HepG2 (cell line): ENCODE data around the gene RNPEPL1. TPM values are rescaled to one million over a fixed set of nuclear protein-coding genes. Genes with fewer than 3 reads are reported as not detected.
A peak's percentile ranks its signal among the peaks of the same experiment; 100 is the strongest.

ENCODE experiments used
- ATRX ChIP-seq: sonication (generic); formaldehyde crosslinking; IDR thresholded peaks from 2 replicates; pipeline ENCODE4 v1.4.0; 2020; ENCODE audit warnings: missing genetic modification reagents, borderline replicate concordance
- FOXM1 ChIP-seq: sonication (generic); formaldehyde crosslinking; IDR thresholded peaks from 2 replicates; pipeline ENCODE4 v1.5.0; 2020; ENCODE audit warnings: missing genetic modification reagents
- KDM2A ChIP-seq: sonication (generic); formaldehyde crosslinking; IDR thresholded peaks from 2 replicates; pipeline ENCODE4 v1.4.0; 2020; ENCODE audit warnings: low read depth, missing genetic modification reagents, borderline replicate concordance
- NRL ChIP-seq: sonication (generic); formaldehyde crosslinking; IDR thresholded peaks from 2 replicates; pipeline ENCODE4 v1.5.0; 2020; ENCODE audit warnings: missing genetic modification reagents, mild to moderate bottlenecking, moderate library complexity, borderline replicate concordance
- PHF21A ChIP-seq: sonication (generic); formaldehyde crosslinking; IDR thresholded peaks from 2 replicates; pipeline ENCODE4 v1.5.0; 2020; ENCODE audit warnings: mild to moderate bottlenecking, missing genetic modification reagents
- PRDM10 ChIP-seq: sonication (generic); formaldehyde crosslinking; IDR thresholded peaks from 2 replicates; pipeline ENCODE4 v1.4.0; 2020; ENCODE audit warnings: low read depth, missing genetic modification reagents
- TOPORS ChIP-seq: sonication (generic); formaldehyde crosslinking; IDR thresholded peaks from 2 replicates; pipeline ENCODE4 v1.8.0; 2023; ENCODE audit warnings: mild to moderate bottlenecking, missing genetic modification reagents
- TRAFD1 ChIP-seq: sonication (generic); formaldehyde crosslinking; IDR thresholded peaks from 2 replicates; pipeline ENCODE4 v1.5.1; 2020; ENCODE audit warnings: missing genetic modification reagents, mild to moderate bottlenecking, borderline replicate concordance
- ZHX1 ChIP-seq: sonication (generic); formaldehyde crosslinking; IDR thresholded peaks from 2 replicates; pipeline ENCODE4 v1.8.1; 2022; ENCODE audit warnings: low read depth, mild to moderate bottlenecking, missing genetic modification reagents
- ZNF644 ChIP-seq: IDR thresholded peaks from 2 replicates; pipeline ENCODE4 v1.6.1; 2016; ENCODE audit warnings: low read depth
- ZNF768 ChIP-seq: sonication (generic); formaldehyde crosslinking; IDR thresholded peaks from 2 replicates; pipeline ENCODE4 v1.4.0; 2020; ENCODE audit warnings: missing genetic modification reagents
- polyA plus RNA-seq, 8 experiments: library from polyadenylated mRNA; depleted of rRNA in 3 of 8; stranded (reverse) in 7 of 8; unstranded in 1 of 8; fragments of >200 nt; fragmentation: Illumina TruSeq in 4 of 8; extraction: Trizol in 4 of 8; gene quantifications; 2 replicates each; pipeline versions ENCODE4 v1.2.1 to v1.2.3, GENCODE V29; 2011 to 2016; ENCODE audit warnings: low read depth in 4 of 8, missing spikeins in 1 of 8, mixed read lengths in 1 of 8; ENCODE audit not compliant: insufficient read depth in 1 of 8
- total RNA-seq, 5 experiments: library from RNA; depleted of rRNA; stranded (reverse); fragments of >200 nt; fragmentation: Illumina TruSeq; extraction: Trizol; gene quantifications; 2 replicates each; pipeline ENCODE4 v1.2.3, GENCODE V29; 2016; ENCODE audit warnings: low read depth in 1 of 5
- TF ChIP-seq, protein P1 (sequence below): sonication (generic); formaldehyde crosslinking; IDR thresholded peaks from 2 replicates; pipeline ENCODE4 v1.5.1; 2020; ENCODE audit warnings: mild to moderate bottlenecking, missing genetic modification reagents, moderate library complexity
- TF ChIP-seq, protein P2 (sequence below): sonication (generic); formaldehyde crosslinking; IDR thresholded peaks from 2 replicates; pipeline ENCODE4 v1.4.0; 2020; ENCODE audit warnings: missing genetic modification reagents

RNPEPL1 gene
- total and polyA plus RNA-seq, 2 of the 13 experiments (the other 11 are each of a cell fraction or from before 2014, with no cell fraction given) = 13.0 to 18.0 TPM

- TF ChIP-seq PHF21A (CRISPR knock-in tag) = peak; percentile 80
- TF ChIP-seq FOXM1 (CRISPR knock-in tag) = 0 out of 2 replicates have a peak, but pooled peaks have one; percentile 11
- peak; percentile 16; the same call in 1 of the 2 replicates for TF ChIP-seq NRL
- TF ChIP-seq, protein P1, sequence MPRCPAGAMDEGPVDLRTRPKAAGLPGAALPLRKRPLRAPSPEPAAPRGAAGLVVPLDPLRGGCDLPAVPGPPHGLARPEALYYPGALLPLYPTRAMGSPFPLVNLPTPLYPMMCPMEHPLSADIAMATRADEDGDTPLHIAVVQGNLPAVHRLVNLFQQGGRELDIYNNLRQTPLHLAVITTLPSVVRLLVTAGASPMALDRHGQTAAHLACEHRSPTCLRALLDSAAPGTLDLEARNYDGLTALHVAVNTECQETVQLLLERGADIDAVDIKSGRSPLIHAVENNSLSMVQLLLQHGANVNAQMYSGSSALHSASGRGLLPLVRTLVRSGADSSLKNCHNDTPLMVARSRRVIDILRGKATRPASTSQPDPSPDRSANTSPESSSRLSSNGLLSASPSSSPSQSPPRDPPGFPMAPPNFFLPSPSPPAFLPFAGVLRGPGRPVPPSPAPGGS (CRISPR knock-in tag) = 0 out of 2 replicates have a peak, but pooled peaks have one; percentile 17
- TF ChIP-seq ZHX1 (CRISPR knock-in tag) = peak; percentile 67
- TF ChIP-seq ATRX (CRISPR knock-in tag) = no peak
- TF ChIP-seq PRDM10 = peak; percentile 80
- TF ChIP-seq ZNF768 (CRISPR knock-in tag) = peak; percentile 62; the same call in 1 of the 2 replicates
- peak; percentile 60; the same call in 1 of the 2 replicates for TF ChIP-seq TRAFD1 (CRISPR knock-in tag)
- no peak; the same call in 1 of the 2 replicates for TF ChIP-seq TOPORS (CRISPR knock-in tag)
- TF ChIP-seq ZNF644 (CRISPR knock-in tag) = no peak
- peak; percentile 89 for TF ChIP-seq KDM2A (CRISPR knock-in tag)
- TF ChIP-seq, protein P2, sequence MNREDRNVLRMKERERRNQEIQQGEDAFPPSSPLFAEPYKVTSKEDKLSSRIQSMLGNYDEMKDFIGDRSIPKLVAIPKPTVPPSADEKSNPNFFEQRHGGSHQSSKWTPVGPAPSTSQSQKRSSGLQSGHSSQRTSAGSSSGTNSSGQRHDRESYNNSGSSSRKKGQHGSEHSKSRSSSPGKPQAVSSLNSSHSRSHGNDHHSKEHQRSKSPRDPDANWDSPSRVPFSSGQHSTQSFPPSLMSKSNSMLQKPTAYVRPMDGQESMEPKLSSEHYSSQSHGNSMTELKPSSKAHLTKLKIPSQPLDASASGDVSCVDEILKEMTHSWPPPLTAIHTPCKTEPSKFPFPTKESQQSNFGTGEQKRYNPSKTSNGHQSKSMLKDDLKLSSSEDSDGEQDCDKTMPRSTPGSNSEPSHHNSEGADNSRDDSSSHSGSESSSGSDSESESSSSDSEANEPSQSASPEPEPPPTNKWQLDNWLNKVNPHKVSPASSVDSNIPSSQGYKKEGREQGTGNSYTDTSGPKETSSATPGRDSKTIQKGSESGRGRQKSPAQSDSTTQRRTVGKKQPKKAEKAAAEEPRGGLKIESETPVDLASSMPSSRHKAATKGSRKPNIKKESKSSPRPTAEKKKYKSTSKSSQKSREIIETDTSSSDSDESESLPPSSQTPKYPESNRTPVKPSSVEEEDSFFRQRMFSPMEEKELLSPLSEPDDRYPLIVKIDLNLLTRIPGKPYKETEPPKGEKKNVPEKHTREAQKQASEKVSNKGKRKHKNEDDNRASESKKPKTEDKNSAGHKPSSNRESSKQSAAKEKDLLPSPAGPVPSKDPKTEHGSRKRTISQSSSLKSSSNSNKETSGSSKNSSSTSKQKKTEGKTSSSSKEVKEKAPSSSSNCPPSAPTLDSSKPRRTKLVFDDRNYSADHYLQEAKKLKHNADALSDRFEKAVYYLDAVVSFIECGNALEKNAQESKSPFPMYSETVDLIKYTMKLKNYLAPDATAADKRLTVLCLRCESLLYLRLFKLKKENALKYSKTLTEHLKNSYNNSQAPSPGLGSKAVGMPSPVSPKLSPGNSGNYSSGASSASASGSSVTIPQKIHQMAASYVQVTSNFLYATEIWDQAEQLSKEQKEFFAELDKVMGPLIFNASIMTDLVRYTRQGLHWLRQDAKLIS (CRISPR knock-in tag) = no peak
These were observed 18.1 kb downstream of the RNPEPL1 start, which contains the start of gene CAPN10 (continued) for GRCh38 chr2:240586198-240586918.
